Stimulated activated naive B cell treated with anti-CD40 and anti-IgM and Interleukin-4, amounts not matched to agents 10 μg/mL and 1 μg/mL and 100 μg/mL, for 72 hours (primary cell): ENCODE data around the gene SNX10.

Experiments used
- ATAC-seq, 2 donors: fragments of 150-1000 bp; cut with Tn5 transposase; replicated peaks; 2 replicates each; pipeline ENCODE4 v1.10.0; 2021; ENCODE audit warnings: moderate library complexity in 1 of 2
- DNase-seq: peaks from one replicate; pipeline ENCODE4 v3.0.0; 2021
- H3K27ac Mint-ChIP-seq: one replicate; pipeline ENCODE4 v1.8.0; 2022; ENCODE audit warnings: mild to moderate bottlenecking, mixed read lengths
- H3K27me3 Mint-ChIP-seq, 2 donors: one replicate each; pipeline ENCODE4 v1.8.0; 2022; ENCODE audit warnings: mixed read lengths in 2 of 2
- H3K36me3 Mint-ChIP-seq, 2 donors: one replicate each; pipeline ENCODE4 v1.8.0; 2022; ENCODE audit warnings: mixed read lengths in 2 of 2, mild to moderate bottlenecking in 1 of 2
- H3K4me1 Mint-ChIP-seq, 2 donors: one replicate each; pipeline ENCODE4 v1.8.0; 2022; ENCODE audit warnings: mixed read lengths in 2 of 2, mild to moderate bottlenecking in 1 of 2
- H3K4me3 Mint-ChIP-seq, 2 donors: one replicate each; pipeline ENCODE4 v1.8.0; 2022; ENCODE audit warnings: mild to moderate bottlenecking in 2 of 2, mixed read lengths in 2 of 2, moderate library complexity in 1 of 2
- H3K9me3 Mint-ChIP-seq, 2 donors: one replicate each; pipeline ENCODE4 v1.8.0; 2022; ENCODE audit warnings: mixed read lengths in 2 of 2, mild to moderate bottlenecking in 1 of 2

Gene SNX10

DNA sequence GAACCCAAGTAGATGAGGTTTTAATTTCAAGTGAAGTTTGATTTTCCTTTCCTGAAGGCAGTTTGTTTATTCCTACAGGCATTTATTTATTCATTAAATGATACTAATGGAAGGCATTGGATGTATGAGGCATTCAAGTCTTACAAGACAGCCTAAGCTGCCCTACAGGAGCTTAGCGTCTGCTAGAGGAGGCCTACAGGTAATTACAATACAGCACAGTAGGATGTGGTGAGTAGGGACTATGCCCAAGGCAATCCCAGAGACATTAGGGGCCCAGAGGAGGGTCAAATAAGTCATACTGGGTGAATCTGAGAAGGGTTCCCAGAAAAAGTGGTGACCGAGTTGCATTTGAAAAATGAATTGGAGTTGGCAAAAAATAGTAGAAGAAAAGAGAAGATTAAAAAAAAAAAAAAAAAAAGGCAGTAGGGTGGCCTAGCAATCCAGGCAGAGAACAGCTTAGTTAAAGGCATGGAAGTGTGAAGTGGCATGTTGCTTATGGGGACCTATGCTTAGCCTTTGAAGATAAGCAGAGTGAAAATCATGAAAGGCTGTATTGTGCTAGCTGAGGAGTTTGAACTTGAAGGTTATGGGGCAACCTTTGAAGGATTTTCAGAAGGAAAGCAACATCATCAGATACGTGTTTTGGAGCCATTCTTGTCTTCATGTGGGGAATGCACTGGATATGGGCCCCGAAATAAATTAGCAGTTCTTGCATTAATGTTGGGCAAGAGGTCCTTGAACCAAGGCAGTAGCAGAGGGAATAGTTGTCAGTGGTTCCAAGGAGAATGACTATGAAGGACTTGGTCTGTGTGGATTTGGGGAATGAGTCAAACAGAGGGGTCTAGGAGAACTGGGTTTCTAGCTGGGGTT is 65.5 kb downstream of the SNX10 start:
- Mint-ChIP-seq H3K27me3 (no peaks in the 10 kb centered on the region), H3K4me3 (no peak overlapping the region), H3K36me3 (peaks cover 0 to 13% of the 10 kb centered on the region in 2 donors), H3K27ac (no peak overlapping the region), H3K9me3 (no peaks in the 10 kb centered on the region), H3K4me1 (peaks cover 20 to 30% of the 10 kb centered on the region in 2 donors)
- no peak for ATAC-seq
- DNase-seq = no peak

DNA sequence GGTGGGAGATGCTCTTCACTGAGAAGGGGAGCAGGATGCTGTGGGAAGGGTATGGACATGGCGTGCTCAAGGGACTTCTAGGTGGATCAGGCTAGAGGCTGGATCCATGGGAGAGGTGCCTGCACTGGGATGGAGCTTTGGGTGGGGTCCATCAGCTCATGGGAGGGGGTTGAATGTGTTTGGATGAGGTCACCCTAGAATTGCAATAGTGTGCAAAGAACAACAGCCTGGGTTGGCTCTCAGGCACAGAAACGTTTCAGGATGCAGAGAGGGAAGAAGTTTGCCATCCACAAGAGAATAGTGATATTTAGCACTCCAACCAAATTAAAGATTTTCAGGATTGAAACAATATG is 66.1 kb downstream of the SNX10 start:
- no peaks in the 10 kb centered on the region for H3K9me3 Mint-ChIP-seq
- no peak for DNase-seq
- peaks cover 0 to 13% of the 10 kb centered on the region in 2 donors for H3K36me3 Mint-ChIP-seq
- no peaks in the 10 kb centered on the region for H3K27me3 Mint-ChIP-seq
- no peak for ATAC-seq
- no peak overlapping the region for H3K27ac Mint-ChIP-seq
- peaks cover 20 to 30% of the 10 kb centered on the region in 2 donors for H3K4me1 Mint-ChIP-seq
- H3K4me3 Mint-ChIP-seq = no peak overlapping the region

GRCh38 chr7:26360650-26361049 is 69.0 kb downstream of the SNX10 start:
- DNase-seq (no peak), ATAC-seq (peak in 1 of 2 donors; percentile 29)
- peaks cover 0 to 10% of the 10 kb centered on the region in 2 donors for H3K36me3 Mint-ChIP-seq
- H3K27ac Mint-ChIP-seq = peak overlapping the region; percentile 26
- no peaks in the 10 kb centered on the region for H3K9me3 Mint-ChIP-seq
- H3K27me3 Mint-ChIP-seq = no peaks in the 10 kb centered on the region
- no peak overlapping the region for H3K4me3 Mint-ChIP-seq
- H3K4me1 Mint-ChIP-seq = peaks cover 21 to 40% of the 10 kb centered on the region in 2 donors

DNA sequence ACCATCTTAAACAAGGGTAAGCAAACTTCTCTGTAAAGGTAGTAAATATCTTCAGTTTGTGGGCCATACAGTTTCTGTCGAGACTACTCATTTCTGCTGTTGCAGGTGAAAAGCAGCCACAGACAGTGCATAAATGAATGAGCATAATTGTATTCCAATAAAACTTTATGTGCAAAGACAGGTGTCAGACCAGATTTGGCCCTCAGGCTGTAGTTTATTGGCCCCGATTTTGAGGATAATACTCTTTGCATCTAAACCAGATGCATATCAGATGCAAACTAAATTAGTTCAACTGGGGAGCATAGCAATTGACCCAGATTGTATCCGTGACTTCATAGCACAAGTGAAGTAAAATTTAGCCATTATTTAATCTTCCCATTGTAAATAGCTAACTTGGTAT is 70.0 kb downstream of the SNX10 start:
- H3K9me3 Mint-ChIP-seq = no peaks in the 10 kb centered on the region
- no peak for ATAC-seq
- no peaks in the 10 kb centered on the region for H3K27me3 Mint-ChIP-seq
- no peak overlapping the region for H3K4me3 Mint-ChIP-seq
- no peak for DNase-seq
- H3K27ac Mint-ChIP-seq = no peak overlapping the region
- H3K4me1 Mint-ChIP-seq = peaks cover 21 to 40% of the 10 kb centered on the region in 2 donors
- peaks cover 0 to 14% of the 10 kb centered on the region in 2 donors for H3K36me3 Mint-ChIP-seq

DNA sequence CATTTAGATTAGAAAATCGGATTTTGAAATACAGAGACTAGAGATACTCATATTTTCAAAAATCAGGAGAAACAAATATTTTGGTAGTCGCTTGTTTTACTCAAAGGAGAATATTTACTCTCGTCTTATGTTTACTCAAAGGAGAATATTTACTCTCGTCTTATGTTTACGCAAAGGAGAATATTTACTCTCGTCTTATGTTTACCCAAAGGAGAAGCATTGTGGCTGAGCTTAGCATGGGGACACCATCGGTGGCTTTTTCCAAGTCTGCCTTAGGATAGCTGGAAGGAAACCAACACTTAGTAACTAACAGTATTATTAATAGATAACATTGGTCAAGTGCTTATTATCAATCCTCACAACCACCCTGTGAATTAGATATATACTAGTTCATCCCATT is 71.8 kb downstream of the SNX10 start:
- no peak for DNase-seq
- no peak for ATAC-seq
- Mint-ChIP-seq H3K36me3 (peaks cover 0 to 13% of the 10 kb centered on the region in 2 donors), H3K27ac (no peak overlapping the region), H3K4me3 (no peak overlapping the region), H3K4me1 (peaks cover 13 to 29% of the 10 kb centered on the region in 2 donors), H3K27me3 (no peaks in the 10 kb centered on the region), H3K9me3 (no peaks in the 10 kb centered on the region)

GRCh38 chr7:26365077-26365900 is 73.6 kb downstream of the SNX10 start:
- H3K4me3 Mint-ChIP-seq = no peak overlapping the region
- no peaks in the 10 kb centered on the region for H3K9me3 Mint-ChIP-seq
- peaks cover 8 to 18% of the 10 kb centered on the region in 2 donors for H3K4me1 Mint-ChIP-seq
- peak overlapping the region; percentile 85 for H3K27ac Mint-ChIP-seq
- no peaks in the 10 kb centered on the region for H3K27me3 Mint-ChIP-seq
- H3K36me3 Mint-ChIP-seq = peaks cover 0 to 13% of the 10 kb centered on the region in 2 donors
- DNase-seq (peak; percentile 58), ATAC-seq (peak; percentile 92 to 96)

GRCh38 chr7:26365901-26366275 is 74.2 kb downstream of the SNX10 start:
- H3K9me3 Mint-ChIP-seq = no peaks in the 10 kb centered on the region
- H3K4me3 Mint-ChIP-seq = no peak overlapping the region
- no peak overlapping the region for H3K27ac Mint-ChIP-seq
- H3K4me1 Mint-ChIP-seq = peaks cover 4 to 12% of the 10 kb centered on the region in 2 donors
- ATAC-seq (no peak), DNase-seq (no peak)
- peaks cover 0 to 13% of the 10 kb centered on the region in 2 donors for H3K36me3 Mint-ChIP-seq
- no peaks in the 10 kb centered on the region for H3K27me3 Mint-ChIP-seq

DNA sequence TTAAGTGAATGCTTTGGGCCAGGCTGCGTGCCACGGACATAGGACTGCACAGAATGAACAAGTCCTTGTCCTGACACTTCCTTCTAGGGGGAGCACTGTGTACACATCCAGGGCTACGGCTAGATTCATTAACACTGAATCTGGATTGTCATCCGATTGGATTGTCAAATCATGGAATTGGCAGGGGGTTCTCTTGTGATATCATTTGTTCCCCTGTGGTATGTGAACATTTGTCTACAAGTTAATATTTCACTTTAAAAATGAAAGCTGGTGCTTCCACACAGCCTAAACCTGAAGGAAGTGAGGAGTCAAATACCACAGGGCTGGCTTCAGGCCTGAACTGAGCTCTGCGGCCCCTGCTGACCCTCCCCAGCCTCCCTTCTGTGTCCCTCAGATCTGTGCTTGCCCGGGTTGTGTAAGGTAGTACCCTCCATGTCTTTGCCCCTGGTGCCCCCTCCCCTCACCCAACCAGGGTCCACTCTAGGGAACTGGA is 75.6 kb downstream of the SNX10 start:
- Mint-ChIP-seq H3K4me3 (no peak overlapping the region), H3K36me3 (peaks cover 2 to 15% of the 10 kb centered on the region in 2 donors), H3K9me3 (no peaks in the 10 kb centered on the region), H3K27ac (no peak overlapping the region), H3K4me1 (peaks cover 3 to 11% of the 10 kb centered on the region in 2 donors), H3K27me3 (no peaks in the 10 kb centered on the region)
- ATAC-seq (no peak), DNase-seq (no peak)

GRCh38 chr7:26368542-26368941 is 76.9 kb downstream of the SNX10 start:
- no peak overlapping the region for H3K27ac Mint-ChIP-seq
- H3K9me3 Mint-ChIP-seq = no peaks in the 10 kb centered on the region
- no peaks in the 10 kb centered on the region for H3K27me3 Mint-ChIP-seq
- peaks cover 3 to 11% of the 10 kb centered on the region in 2 donors for H3K4me1 Mint-ChIP-seq
- DNase-seq (no peak), ATAC-seq (no peak)
- H3K4me3 Mint-ChIP-seq = no peak overlapping the region
- H3K36me3 Mint-ChIP-seq = peaks cover 5 to 18% of the 10 kb centered on the region in 2 donors

DNA sequence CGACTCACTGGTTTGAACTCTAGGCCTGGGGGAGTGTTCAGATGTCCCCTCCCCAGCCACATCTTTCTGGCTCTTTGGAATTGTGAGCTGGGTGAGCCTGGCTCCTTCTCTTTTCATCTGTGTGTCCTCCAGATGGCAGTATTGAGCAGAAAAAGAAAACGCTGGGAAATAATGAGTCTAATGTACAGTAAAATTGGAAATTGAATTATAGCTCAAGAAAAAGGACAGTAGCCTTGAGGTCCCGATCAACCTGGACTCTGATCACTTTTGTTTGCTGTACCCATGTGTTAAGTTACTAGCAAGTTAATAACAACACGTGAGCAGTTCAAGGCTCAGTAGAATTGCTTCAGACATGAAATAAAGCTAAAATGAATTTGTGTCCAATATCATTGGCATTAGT is 77.9 kb downstream of the SNX10 start:
- peaks cover 5 to 18% of the 10 kb centered on the region in 2 donors for H3K36me3 Mint-ChIP-seq

GRCh38 chr7:26370011-26370410 is 78.3 kb downstream of the SNX10 start:
- Mint-ChIP-seq H3K4me3 (no peak overlapping the region), H3K27ac (no peak overlapping the region)
- ATAC-seq = no peak

More for the DNA sequence above, 77.9 kb downstream of the SNX10 start:
- Mint-ChIP-seq H3K27me3 (no peaks in the 10 kb centered on the region), H3K9me3 (no peaks in the 10 kb centered on the region), H3K27ac (no peak overlapping the region), H3K4me3 (no peak overlapping the region), H3K4me1 (peaks cover 3 to 11% of the 10 kb centered on the region in 2 donors)
- DNase-seq (no peak), ATAC-seq (peak; percentile 46 to 64)

GRCh38 chr7:26372249-26372648 is 80.6 kb downstream of the SNX10 start:
- peaks cover 5 to 12% of the 10 kb centered on the region in 2 donors for H3K4me1 Mint-ChIP-seq
- ATAC-seq (no peak), DNase-seq (no peak)
- peaks cover 5 to 9% of the 10 kb centered on the region in 2 donors for H3K36me3 Mint-ChIP-seq
- H3K9me3 Mint-ChIP-seq = no peaks in the 10 kb centered on the region
- H3K27me3 Mint-ChIP-seq = peaks cover 0 to 5% of the 10 kb centered on the region in 2 donors
- H3K27ac Mint-ChIP-seq = no peak overlapping the region
- no peak overlapping the region for H3K4me3 Mint-ChIP-seq

More at GRCh38 chr7:26370011-26370410, 78.3 kb downstream of the SNX10 start:
- DNase-seq = no peak
- peaks cover 1 to 7% of the 10 kb centered on the region in 2 donors for H3K4me1 Mint-ChIP-seq
- peaks cover 5 to 18% of the 10 kb centered on the region in 2 donors for H3K36me3 Mint-ChIP-seq
- H3K9me3 Mint-ChIP-seq = no peaks in the 10 kb centered on the region
- H3K27me3 Mint-ChIP-seq = no peaks in the 10 kb centered on the region

- Mint-ChIP-seq H3K27me3 (peaks cover 0 to 7% of the 10 kb centered on the region in 2 donors), H3K4me1 (peaks cover 5 to 13% of the 10 kb centered on the region in 2 donors), H3K9me3 (no peaks in the 10 kb centered on the region), H3K4me3 (no peak overlapping the region), H3K36me3 (peaks cover 5% of the 10 kb centered on the region in 2 donors), H3K27ac (no peak overlapping the region)
- ATAC-seq (no peak), DNase-seq (no peak)
Measured at GRCh38 chr7:26372704-26373103, 81.0 kb downstream of the SNX10 start.

DNA sequence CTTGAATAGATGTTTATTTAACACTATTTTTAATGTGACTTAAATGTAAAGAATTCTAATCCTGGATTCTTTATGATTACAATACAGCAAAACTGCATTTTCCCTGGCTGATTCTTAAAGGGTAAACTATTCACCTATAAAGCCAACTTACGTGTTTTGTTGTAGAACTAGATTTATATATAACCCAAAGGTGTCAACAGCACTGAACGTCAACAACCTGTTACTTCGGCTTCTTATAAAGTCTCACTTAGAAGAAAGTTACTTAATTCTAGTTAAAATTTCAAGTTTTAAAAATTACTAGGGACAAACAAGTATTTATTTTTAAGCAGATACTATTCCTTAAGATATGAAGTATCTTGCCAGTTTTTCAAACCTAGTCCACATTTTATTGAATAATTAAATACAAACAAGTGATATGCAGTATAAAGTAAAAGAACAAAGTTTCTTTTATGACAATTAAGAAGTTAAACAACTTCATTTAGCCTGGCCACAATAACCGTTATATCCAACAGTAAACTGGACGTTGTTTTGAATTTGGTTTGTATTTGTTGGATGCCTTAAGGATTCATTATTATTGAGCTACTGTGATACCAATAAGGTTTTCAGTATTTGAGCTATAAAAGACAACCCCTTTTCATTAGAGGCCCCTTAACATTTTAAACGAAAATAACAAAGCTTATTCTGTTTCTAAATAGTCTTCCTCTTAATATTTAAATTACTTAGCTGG is 83.1 kb downstream of the SNX10 start:
- DNase-seq (no peak), ATAC-seq (no peak)
- H3K9me3 Mint-ChIP-seq = no peaks in the 10 kb centered on the region
- no peak overlapping the region for H3K27ac Mint-ChIP-seq
- peaks cover 4 to 7% of the 10 kb centered on the region in 2 donors for H3K27me3 Mint-ChIP-seq
- H3K4me3 Mint-ChIP-seq = no peak overlapping the region
- peaks cover 5% of the 10 kb centered on the region in 2 donors for H3K36me3 Mint-ChIP-seq
- peaks cover 5 to 13% of the 10 kb centered on the region in 2 donors for H3K4me1 Mint-ChIP-seq
